ENCODE measurements around the gene NHEJ1. TPM values are rescaled to one million over a fixed set of nuclear protein-coding genes. Genes with fewer than 3 reads are reported as not detected.

The NHEJ1 gene
- total and polyA plus RNA-seq, 2 donors (not counting 3 experiments of a cell fraction or from before 2014, with no cell fraction given) = 12.8 to 12.9 TPM

GRCh38 chr2:219056896-219057708 is 103.5 kb downstream of the NHEJ1 start:
- Histone ChIP-seq H2AFZ (ENCODE audit: low read depth, low read length) (no peak overlapping the region), H3K9me1 (replicated peaks; ENCODE audit: control insufficient read depth, extremely low read depth, insufficient read depth, low read length) (no peaks in the 10 kb centered on the region), H3K79me2 (ENCODE audit: control insufficient read depth, insufficient read depth, low read length) (no peaks in the 10 kb centered on the region), H3K4me2 (ENCODE audit: insufficient read depth, low read length) (no peak overlapping the region), H3K27me3 (ENCODE audit: control insufficient read depth in 2 of 2, insufficient read depth in 2 of 2, low read length in 2 of 2) (peaks cover 44 to 57% of the 10 kb centered on the region in 2 experiments), H3K4me3 (replicated peaks in 1 of 3; ENCODE audit: insufficient read depth in 1 of 3, low read depth in 1 of 3, low read length in 3 of 3) (no peak overlapping the region), H3K9ac (replicated peaks; ENCODE audit: extremely low read depth, insufficient read depth, low read length) (no peak overlapping the region), H3K36me3 (ENCODE audit: control insufficient read depth in 2 of 2, extremely low read depth in 1 of 2, insufficient read depth in 2 of 2, low read length in 2 of 2) (no peaks in the 10 kb centered on the region), H3K9me3 (replicated peaks; ENCODE audit: control insufficient read depth, insufficient read depth, low read length) (no peaks in the 10 kb centered on the region), H4K20me1 (replicated peaks; ENCODE audit: control insufficient read depth, extremely low read depth, insufficient read depth, low read length) (no peaks in the 10 kb centered on the region), H3K27ac (ENCODE audit: insufficient read depth, low read depth, low read length) (no peak overlapping the region), H3K4me1 (ENCODE audit: control insufficient read depth, extremely low read depth, insufficient read depth, low read length) (no peaks in the 10 kb centered on the region)
- no TSS peak for BruUV-seq (replicated peaks)
- TF ChIP-seq EZH2 (IDR thresholded peaks at IDR 0.05; ENCODE audit: borderline replicate concordance, low read depth, low read length, severe bottlenecking) (peak; percentile 71), GATA2 (IDR thresholded peaks at IDR 0.05; ENCODE audit: insufficient read depth, insufficient read length, low read depth, low read length) (no peak)
- FAIRE-seq (no peak), DNase-seq (ENCODE audit: low read depth, low spot score) (no peak)
- ChIA-PET POLR2A (no interaction called here), CTCF (interaction anchor here (0.8 to 6.8 kb wide), 9 partner anchors 16 to 99 kb away, joined by 3 to 178 read pairs (median 6); no protein-coding TSS in a partner anchor)
- intact Hi-C loops (cut with micrococcal nuclease) (loop anchor here (5.0 kb wide), 2 partner anchors 75 to 160 kb away; partner anchors contain the start of gene ABCB6), dilution Hi-C loops (cut with MboI; ENCODE audit: extremely low pct_ligation_motif_present, low sequenced_read_pairs) (no loop called here)

GRCh38 chr2:219056176-219056895 is 104.3 kb downstream of the NHEJ1 start:
- no peak for FAIRE-seq
- TF ChIP-seq EZH2 (IDR thresholded peaks at IDR 0.05; ENCODE audit: borderline replicate concordance, low read depth, low read length, severe bottlenecking) = no peak
- no peak for TF ChIP-seq POLR2AphosphoS5 (IDR thresholded peaks at IDR 0.05; ENCODE audit: insufficient read depth, low read depth, low read length)
- no peak for TF ChIP-seq MYC (IDR thresholded peaks at IDR 0.05; ENCODE audit: low read depth, low read length)
- CTCF ChIA-PET = interaction anchor here (0.6 to 1.8 kb wide), 8 partner anchors 15 to 100 kb away, joined by 3 to 10 read pairs (median 5); partner anchors contain the start of gene CFAP65
- Histone ChIP-seq H3K9me1 (replicated peaks; ENCODE audit: control insufficient read depth, extremely low read depth, insufficient read depth, low read length) (no peaks in the 10 kb centered on the region), H3K79me2 (ENCODE audit: control insufficient read depth, insufficient read depth, low read length) (no peaks in the 10 kb centered on the region), H3K36me3 (ENCODE audit: control insufficient read depth in 2 of 2, extremely low read depth in 1 of 2, insufficient read depth in 2 of 2, low read length in 2 of 2) (no peaks in the 10 kb centered on the region), H3K9me3 (replicated peaks; ENCODE audit: control insufficient read depth, insufficient read depth, low read length) (no peaks in the 10 kb centered on the region), H3K4me2 (ENCODE audit: insufficient read depth, low read length) (no peak overlapping the region), H3K27ac (ENCODE audit: insufficient read depth, low read depth, low read length) (no peak overlapping the region), H3K27me3 (ENCODE audit: control insufficient read depth in 2 of 2, insufficient read depth in 2 of 2, low read length in 2 of 2) (peaks cover 41 to 50% of the 10 kb centered on the region in 2 experiments), H4K20me1 (replicated peaks; ENCODE audit: control insufficient read depth, extremely low read depth, insufficient read depth, low read length) (no peaks in the 10 kb centered on the region), H3K4me3 (replicated peaks in 1 of 3; ENCODE audit: insufficient read depth in 1 of 3, low read depth in 1 of 3, low read length in 3 of 3) (no peak overlapping the region), H3K9ac (replicated peaks; ENCODE audit: extremely low read depth, insufficient read depth, low read length) (no peak overlapping the region), H2AFZ (ENCODE audit: low read depth, low read length) (no peak overlapping the region), H3K4me1 (ENCODE audit: control insufficient read depth, extremely low read depth, insufficient read depth, low read length) (no peaks in the 10 kb centered on the region)
- DNase-seq (ENCODE audit: low read depth, low spot score) = no peak
- intact Hi-C loops (cut with micrococcal nuclease) = loop anchor here (5.0 kb wide), 2 partner anchors 74 to 161 kb away; partner anchors contain the start of gene ABCB6
- dilution Hi-C loops (cut with MboI; ENCODE audit: extremely low pct_ligation_motif_present, low sequenced_read_pairs) = no loop called here
- POLR2A ChIA-PET = no interaction called here
- no TSS peak for BruUV-seq (replicated peaks)
